ENCODE results near the gene SDHD.
"Not testable (repeated sequence)": the region's sequence is repeated elsewhere in the genome, so short reads cannot be mapped to it uniquely, and the experiment has no call there.

The SDHD gene

GRCh38 chr11:112086422-112087191 is at the start of gene SDHD, which contains the start of gene TIMM8B:
Gene SDHD, plus strand, starts transcription at chr11:112086873. Its CDS starts 35 bp downstream, at chr11:112086908.
Gene TIMM8B, minus strand, starts transcription at chr11:112086756. Its CDS starts 33 bp downstream, at chr11:112086723.
- H3K4me3 ChIP-seq (ENCODE audit: low read depth, low read length): peak within 1 kb of the TSS; percentile 94
- TF ChIP-seq CTCF (IDR thresholded peaks at IDR 0.05; ENCODE audit: borderline replicate concordance, insufficient read depth, low read depth, low read length): peak; percentile 39; the same call in 1 of the 2 replicates

DNA sequence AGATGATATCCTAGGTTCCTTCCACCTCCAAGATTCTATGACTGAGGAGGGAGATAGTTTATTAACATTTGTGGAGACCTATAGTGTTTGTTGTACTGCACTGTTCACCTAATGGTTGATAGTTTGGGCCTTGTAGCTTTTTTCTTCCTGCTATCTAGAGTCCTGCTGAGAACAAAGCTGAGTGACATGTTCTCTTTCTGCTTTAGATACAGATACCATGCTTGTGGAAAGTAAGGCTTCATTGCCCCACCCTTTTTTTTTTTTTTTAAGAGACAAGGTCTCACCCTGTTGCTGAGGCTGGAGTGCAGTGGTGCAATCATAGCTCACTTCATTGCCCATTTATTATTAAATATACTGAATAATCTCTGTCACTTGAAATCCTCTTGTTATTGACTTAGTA is 49.1 kb upstream of the SDHD start:
- no peak for TF ChIP-seq CTCF (IDR thresholded peaks at IDR 0.05; ENCODE audit: borderline replicate concordance, insufficient read depth, low read depth, low read length)
- H3K4me3 ChIP-seq (ENCODE audit: low read depth, low read length): no peak overlapping the region

GRCh38 chr11:112042161-112042960 is 44.3 kb upstream of the SDHD start:
- TF ChIP-seq CTCF (IDR thresholded peaks at IDR 0.05; ENCODE audit: borderline replicate concordance, insufficient read depth, low read depth, low read length): no peak
- H3K4me3 ChIP-seq (ENCODE audit: low read depth, low read length): no peak overlapping the region

DNA sequence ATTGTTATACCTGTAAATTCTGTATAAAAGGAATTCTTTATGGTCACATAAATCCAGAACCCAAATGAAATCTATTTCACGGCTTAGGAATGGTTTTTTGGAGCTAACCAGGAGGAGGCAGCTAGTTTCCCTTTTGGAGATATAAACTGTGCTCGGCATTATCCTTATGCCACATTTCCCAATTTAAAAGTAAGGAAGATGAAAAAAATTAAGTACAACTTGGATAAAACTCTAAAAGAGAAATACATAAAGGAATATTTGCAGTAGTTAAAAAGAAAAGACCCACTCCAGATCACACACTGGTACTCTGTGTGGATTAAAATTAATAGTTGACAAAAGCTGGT is 43.7 kb upstream of the SDHD start:
- H3K4me3 ChIP-seq (ENCODE audit: low read depth, low read length): no peak overlapping the region
- no peak for TF ChIP-seq CTCF (IDR thresholded peaks at IDR 0.05; ENCODE audit: borderline replicate concordance, insufficient read depth, low read depth, low read length)

- TF ChIP-seq CTCF (IDR thresholded peaks at IDR 0.05; ENCODE audit: borderline replicate concordance, insufficient read depth, low read depth, low read length): no peak
- no peak overlapping the region for H3K4me3 ChIP-seq (ENCODE audit: low read depth, low read length)
Observed at GRCh38 chr11:112044961-112045360, 41.7 kb upstream of the SDHD start.

- not testable (repeated sequence) for H3K4me3 ChIP-seq (ENCODE audit: low read depth, low read length)
Observed at GRCh38 chr11:112046647-112047046, 40.0 kb upstream of the SDHD start.

- H3K4me3 ChIP-seq (ENCODE audit: low read depth, low read length): not testable (repeated sequence)
Observed at GRCh38 chr11:112048256-112048655, 38.4 kb upstream of the SDHD start.

- H3K4me3 ChIP-seq (ENCODE audit: low read depth, low read length): no peak overlapping the region
- TF ChIP-seq CTCF (IDR thresholded peaks at IDR 0.05; ENCODE audit: borderline replicate concordance, insufficient read depth, low read depth, low read length): no peak
Observed at GRCh38 chr11:112049777-112050176, 36.9 kb upstream of the SDHD start.

All from GM12875 (cell line).